HPDE6-E6E7 (cell line): Measurements from ENCODE around the gene LBH.
A peak's percentile ranks its signal among the peaks of the same experiment; 100 is the strongest.
"Not testable (repeated sequence)": the region's sequence is repeated elsewhere in the genome, so short reads cannot be mapped to it uniquely, and the experiment has no call there.

ENCODE experiments used
- DNase-seq: peaks from one replicate; pipeline ENCODE4 v3.0.0; 2011; ENCODE audit warnings: missing footprints; ENCODE audit errors: extremely low spot score

Gene LBH

DNA sequence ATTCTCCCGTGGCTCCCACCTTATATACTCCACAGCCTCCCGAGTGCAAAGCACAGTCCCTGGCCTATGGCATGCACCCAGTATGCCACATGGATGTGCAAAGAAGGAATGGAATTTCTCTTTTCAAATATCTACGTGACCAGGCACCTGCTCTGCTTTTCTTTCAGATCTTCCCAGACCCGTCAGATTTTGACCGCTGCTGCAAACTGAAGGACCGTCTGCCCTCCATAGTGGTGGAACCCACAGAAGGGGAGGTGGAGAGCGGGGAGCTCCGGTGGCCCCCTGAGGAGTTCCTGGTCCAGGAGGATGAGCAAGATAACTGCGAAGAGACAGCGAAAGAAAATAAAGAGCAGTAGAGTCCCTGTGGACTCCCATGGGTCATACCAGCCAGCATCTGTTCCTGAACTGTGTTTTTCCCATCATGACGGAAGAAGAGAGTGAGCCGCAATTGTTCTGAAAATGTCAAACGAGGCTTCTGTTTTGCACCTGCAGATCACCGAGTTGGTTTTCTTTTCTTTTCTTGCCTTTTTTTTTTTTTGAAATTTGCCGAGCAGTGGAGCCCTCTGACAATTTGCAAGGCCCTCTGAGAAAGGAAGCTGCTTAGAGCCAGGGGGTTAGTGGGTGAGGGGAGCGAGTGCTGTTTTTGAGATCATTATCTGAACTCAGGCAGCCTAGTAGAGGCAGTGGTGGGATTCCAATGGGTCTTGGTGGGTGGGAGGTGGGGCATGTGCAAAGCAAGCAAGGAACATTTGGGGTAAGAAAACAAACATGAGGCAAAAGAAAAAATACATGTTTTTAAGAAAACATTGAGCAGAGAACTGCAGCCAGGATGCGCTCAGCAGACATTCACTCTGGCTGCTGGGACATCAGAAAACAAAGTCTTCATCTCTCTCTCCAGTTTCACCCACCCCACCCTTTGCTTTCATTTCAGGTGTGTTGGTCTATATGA is 26.2 kb downstream of the LBH start:
- no peak for DNase-seq

DNA sequence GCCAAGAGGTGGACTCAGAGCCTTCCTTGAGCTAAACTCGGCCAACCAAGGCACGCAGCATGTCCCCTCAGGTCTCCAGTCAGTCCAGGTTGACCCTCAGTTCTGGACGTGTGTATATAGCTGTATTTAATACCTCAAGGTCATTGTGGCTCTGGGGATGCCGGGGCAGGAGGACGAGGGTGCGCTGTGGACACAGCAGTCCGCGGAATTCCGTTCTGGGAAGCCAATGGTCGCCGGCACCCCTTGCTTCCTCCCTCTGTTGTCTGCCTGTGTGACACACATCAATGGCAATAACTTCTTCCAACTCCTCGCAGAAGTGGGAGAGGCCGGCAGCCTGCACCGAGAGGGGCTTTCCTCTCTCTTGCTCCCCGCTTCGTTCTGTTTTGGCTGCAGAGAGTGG is 27.7 kb downstream of the LBH start:
- DNase-seq, result no peak

DNA sequence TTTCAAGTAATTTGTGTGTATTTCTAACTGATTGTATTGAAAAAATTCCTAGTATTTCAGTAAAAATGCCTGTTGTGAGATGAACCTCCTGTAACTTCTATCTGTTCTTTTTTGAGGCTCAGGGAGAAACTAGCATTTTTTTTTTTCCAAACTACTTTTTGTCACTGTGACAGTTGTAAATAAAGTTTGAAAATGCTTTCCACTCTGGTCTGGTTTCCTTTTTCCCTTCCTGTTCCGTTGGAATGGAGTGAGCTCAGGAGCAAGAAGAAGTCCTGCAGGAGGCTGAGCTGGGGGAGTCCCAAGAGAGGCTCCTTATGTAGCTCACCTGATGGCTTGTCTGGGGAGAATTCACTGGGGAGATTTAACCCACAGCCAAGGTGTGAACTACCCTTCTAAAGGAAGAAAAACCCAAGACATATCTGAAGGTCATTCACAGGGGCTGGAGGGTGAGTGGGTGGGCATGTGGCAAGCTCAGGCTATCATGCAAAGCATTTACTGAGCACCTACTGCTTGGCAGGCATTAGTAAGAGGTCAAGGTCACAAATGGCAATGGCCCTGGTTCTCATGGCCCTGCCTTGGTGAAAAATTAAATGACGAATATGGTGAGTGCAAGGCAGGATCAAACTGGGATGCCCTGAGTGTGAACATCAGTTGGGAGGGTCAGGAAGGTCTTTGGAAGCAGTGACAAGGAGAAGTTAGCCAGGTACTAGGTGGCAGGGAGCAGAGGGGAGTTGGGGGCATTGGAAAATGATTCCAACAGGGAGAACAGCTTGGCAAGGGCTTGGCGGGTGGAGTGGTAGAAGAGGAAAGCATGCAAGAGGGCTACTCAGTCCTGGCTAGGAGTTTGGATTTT is 28.7 kb downstream of the LBH start:
- no peak for DNase-seq

DNA sequence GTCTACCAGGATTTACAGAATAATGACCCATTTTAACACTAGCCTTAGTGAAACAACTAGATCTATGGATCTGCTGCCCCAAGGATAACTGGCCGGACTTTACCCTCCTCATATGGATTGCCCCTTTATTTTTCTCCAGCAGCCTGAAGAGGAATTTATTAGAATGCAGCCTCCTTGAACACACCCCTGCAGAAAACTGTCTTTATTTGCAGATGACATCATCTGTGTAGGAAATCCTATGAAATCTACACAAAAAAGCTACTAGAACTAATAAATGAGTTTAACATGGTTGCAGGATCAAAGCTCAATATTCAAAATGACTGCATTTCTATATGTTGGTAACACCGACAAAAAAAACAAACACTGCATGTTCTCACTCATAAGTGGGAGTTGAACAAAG is 29.6 kb downstream of the LBH start:
- DNase-seq, result no peak

DNA sequence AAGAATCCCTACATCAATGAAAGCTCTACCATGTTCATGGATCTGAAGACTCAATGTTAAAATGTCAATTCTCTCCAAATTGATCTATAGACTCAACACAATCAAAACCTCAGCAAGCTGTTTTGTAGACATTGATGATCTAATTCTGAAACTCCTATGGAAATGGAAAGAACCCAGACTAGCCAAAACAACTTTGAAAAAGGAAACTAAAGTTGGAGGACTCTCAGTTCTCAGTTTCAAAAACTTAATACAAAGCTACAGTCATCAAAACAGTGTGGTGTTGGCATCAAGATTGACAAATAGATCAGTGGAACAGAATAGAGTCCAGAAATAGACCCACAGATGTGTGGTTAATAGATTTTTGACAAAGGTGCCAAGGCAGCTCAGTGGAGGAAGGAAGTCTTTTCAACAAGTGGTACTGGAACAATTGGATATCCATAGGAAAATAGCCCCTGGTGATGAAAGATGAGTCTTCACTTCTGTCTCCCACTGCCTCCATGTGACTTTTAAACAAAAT is 30.4 kb downstream of the LBH start:
- DNase-seq, result no peak

DNA sequence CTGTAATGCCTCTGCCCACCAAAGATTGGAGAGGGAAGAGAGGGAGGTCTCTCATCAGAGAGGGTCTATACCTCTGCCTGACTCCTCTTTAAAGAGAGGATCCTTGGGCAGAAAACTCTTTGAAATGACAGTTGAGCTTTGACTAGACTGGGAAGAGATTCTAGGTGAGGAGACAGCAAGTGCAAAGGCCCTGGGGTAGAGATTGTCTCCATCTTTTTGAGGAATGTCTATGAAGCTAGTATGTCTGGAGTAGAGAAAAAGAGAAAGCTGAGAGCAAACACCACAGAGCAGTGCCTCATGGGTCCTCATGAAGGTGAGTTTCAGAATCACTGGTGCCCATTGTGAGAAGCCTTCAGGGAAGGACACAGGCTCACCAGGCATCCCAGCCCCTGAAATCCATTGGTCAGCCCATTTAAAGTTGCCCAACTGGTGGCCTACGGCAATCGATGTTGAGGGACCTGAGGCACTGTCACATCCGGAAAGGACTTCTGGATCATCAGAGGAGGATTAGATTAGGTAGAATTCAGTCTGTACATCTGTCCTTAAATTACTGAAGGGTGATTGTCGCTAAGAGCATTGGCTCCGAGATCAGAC is 31.5 kb downstream of the LBH start:
- no peak for DNase-seq

DNA sequence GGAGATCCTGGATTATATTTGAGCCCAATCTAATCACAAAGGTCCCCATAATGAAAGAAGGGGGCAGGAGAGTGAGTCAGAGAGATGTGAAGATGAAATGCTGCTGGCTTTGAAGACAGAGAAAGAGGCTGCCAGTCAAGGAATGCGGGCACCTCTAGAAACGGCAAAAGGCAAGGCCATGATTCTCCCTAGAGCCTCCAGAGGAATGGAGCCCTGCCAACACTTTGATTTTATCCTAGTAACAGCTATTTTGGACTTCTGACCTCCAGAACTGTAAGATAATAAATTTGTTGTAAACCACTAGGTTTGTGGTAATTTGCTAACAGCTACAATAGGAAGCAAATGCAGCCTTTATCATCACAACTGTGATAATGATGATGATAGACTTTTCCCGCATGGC is 32.9 kb downstream of the LBH start:
- DNase-seq, result no peak

DNA sequence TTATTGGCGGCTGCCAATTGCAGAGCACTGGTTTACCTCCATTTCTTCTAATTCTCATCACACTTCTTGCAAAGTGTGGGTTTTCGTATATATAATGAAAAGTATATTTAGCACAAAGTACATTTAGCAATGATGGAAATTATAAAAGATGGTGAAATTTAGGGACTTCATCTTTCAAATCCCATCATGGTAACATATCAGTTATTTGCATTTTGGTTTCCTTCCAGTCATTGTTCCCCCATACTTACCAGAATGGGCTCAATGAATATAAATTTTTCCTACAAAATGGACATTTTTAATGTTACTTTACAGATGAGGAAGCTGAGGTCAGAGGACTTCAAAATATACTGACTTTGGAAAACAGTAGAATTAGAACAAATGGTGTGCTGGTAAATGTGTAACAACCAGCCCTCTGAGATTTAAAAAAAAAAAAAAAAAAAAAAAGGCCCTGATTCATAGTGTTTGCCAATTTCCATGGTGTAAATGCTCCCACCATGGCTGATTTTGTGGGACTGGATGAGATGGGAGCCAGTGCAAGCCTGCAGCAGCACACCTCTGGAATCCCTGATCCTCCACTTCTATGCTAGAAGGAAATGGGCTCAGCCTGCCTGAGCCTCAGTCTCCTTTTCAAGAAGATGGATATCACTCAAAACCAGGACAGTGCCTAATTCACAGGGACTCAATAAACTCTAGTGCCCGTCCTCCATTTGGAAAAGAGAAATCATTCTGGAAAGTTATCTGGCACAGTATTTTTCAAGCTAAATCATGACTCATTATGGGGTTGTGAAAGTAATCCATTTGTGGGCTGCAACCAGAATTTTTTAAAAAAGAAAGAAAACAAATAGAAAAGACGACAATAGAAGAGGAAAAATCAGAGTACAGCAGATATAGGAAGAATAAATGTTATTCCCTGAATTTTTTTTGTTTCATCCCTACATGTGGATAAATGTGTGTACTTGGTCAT is 34.0 kb downstream of the LBH start:
- DNase-seq, result no peak

DNA sequence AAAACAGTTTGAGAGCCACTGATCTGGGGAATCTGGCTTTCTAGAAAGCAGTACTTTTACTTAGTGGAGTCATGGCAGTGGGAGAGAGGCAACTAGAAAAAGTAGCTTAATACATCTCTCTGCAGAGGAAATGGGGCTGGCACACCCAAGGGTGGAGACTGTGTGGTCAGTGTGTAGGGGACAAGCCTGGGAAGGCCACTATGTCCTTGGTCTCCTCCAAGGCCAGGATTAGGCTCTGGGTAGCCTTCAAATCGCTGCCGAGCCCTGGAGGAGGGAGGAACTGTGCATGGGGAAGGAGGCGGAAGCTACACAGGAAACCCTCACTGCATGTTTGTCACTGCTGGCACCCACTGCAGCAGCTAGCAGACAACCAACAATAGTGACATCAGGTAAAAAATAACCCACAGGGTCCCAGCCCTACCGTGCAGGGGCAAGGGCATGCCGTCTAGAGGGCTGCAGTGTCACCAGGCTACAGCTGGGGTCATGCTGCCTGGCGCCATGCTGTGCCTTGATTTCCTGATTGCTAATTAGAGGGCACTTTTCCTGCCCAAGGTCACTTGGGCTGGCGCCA is 34.8 kb downstream of the LBH start:
- DNase-seq, result no peak

DNA sequence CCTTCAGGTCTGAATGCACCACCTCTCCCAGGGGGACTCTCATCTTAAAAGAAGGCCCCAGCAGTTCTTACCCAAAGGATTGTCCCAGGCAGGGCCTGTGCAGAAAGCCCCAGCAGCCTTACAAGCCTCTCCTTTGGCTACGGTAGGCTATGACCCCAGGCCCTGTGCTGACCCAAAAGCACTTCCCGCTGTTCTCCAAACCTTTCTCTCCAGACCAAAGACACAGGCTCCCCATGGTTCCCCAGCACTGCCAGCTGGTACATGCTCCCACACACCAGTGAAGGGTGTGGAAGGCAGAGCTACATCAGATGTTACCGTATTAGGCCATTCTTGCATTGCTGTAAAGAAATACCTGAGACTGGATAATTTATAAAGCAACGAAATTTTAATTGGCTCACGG is 35.4 kb downstream of the LBH start:
- no peak for DNase-seq

DNA sequence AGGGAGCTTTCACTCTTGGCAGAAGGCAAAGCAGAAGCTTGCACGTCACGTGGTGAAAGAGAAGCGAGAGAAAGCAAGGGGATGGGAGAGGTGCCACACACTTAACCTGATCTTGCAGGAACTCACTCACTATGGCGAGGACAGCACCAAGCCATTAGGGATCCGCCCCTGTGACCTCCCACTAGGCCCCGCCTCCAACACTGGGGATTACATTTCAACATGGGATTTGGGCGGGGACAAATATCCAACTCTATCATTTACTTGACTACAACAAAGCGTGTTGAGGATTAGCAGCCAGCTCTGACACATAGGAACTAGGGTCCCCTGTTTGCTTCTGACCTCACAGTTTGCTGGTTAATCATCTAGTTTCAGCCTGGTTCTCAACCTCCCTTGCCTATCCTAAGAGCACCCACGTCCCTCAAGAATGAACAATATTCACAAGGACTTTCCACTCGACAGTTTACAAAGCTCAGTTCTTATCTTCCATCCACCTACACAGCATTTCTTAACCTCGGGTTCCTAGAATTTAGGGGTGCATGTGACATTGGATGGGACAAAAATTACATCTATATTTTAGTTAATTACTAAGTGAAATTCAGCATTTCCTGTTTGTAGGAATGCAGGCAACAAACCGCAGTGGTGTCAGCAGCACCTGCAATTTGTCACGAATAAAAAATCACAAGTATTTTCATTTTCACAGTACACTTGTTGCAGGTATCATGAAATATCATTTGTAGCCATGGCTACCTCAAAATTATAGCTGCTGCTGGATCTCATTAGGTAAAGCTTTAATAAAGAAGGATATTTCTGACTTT is 36.0 kb downstream of the LBH start:
- DNase-seq, result no peak

DNA sequence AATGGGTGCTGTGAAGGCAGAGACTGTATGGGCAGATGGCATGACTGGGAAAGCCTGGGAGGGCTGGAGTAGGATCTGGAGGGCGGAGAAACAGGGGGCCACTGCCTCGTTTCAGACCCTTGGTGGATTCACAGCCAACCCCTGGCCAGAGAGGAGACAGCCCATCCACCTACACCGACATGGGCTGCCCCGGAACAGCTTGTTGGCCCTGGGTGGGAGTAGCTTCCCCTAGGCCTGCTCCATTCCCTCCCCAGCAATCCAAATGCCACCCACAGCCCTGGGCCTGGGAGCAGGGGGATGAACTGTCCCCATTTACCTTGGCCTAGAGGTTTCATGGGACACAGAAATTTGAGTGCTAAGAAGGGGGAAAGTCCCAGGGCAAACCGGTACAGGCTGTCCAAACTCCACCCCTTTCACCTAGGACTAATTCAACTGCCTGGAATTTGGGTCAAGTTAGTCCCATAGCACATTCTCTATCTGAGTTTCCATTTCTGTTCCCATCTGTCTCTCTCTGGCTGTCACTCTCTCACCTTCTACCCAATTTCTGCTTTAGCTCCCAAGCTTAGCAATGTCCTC is 37.0 kb downstream of the LBH start:
- DNase-seq, result no peak

DNA sequence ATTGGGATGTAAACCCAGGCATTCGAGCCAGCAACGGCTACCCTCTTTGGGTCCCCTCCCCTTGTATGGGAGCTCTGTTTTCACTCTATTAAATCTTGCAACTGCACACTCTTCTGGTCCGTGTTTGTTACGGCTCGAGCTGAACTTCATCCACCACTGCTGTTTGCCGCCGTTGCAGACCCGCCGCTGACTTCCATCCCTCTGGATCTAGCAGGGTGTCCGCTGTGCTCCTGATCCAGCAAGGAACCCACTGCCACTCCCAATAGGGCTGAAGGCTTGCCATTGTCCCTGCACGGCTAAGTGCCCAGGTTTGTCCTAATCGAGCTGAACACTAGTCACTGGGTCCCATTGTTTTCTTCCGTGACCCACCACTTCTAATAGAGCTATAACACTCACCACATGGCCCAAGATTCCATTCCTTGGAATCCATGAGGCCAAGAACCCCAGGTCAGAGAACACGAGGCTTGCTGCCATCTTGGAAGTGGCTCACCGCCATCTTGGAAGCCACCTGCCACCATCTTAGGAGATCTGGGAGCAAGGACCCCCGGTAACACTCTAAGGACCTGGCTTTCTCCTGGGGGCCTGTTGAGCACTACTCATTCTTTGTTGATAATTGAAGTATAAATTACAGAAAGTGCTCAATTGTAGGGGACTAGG is 37.9 kb downstream of the LBH start:
- not testable (repeated sequence) for DNase-seq

DNA sequence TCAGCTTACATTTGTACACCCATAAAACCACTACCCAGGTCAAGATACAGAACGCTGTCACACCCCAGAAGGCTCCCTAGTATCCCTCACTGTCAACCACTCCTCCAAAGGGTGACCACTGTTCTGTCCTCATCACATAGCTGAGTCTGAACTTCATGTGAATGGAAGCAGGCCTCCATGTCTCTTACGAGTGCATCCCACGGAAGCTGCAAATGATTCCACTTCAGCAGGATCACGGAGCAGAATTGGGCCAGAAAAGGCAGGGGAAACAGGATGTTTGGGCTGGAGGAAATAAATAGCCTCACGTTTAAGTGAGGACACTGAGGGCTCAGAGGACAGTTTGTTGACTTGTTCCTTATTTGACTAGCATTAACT is 38.4 kb downstream of the LBH start:
- no peak for DNase-seq

DNA sequence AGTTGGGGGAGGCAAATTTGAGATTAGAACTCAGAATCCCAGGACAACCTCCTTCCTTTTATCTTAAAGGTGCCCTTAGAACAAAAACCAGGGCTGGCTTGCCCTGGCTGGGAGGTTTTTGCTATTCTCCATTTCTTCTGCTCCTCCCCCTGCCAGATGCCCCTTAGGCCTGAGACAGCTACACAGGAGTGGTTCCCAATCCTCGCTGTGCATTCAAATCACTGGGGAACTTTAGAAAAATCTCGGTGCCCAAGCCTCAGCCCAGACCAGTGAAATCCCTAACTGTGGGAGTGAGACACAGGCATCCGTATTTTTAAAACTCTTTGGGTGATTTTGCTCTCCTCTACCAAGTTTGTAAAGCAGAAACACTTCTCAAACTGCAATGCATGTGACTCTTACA is 38.8 kb downstream of the LBH start:
- DNase-seq, result no peak

DNA sequence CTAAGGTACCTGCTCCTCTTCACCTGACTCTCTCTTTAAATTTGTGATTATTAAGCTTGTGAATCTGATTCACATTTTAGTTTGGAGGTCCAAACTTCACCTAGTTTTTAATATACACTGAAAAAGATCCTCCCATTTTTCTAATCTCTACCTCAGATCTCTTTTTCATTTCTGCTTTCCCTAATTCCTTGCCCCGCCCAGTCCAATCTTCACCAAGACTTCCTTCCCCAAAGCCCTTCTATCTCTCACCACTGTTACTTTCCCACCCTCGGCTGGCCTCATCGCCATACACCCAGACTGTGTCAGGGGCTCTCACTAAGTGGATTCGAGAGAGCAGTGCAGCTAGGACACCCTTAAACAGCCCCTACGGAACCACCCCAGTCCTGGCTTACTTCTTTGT is 40.0 kb downstream of the LBH start:
- no peak for DNase-seq

DNA sequence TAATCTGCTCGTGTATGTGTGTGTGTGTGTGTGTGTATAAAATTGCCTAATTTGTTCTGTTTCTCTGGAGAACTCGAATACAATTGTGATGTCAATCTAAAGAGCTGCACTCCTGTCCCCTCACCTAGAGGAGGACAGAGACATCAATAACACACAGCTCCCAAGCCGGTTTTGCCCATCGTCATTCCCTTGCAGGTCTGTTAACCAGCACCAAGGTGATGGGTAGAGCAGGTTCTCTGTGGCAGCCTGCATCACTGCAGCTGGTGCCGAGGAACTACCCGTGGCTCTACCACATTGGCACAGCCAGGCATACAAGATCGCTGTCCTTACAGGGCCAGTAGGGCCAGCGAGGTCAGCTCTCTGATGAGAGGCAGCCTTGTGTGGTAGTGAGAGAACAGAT is 41.0 kb downstream of the LBH start:
- DNase-seq, result no peak

DNA sequence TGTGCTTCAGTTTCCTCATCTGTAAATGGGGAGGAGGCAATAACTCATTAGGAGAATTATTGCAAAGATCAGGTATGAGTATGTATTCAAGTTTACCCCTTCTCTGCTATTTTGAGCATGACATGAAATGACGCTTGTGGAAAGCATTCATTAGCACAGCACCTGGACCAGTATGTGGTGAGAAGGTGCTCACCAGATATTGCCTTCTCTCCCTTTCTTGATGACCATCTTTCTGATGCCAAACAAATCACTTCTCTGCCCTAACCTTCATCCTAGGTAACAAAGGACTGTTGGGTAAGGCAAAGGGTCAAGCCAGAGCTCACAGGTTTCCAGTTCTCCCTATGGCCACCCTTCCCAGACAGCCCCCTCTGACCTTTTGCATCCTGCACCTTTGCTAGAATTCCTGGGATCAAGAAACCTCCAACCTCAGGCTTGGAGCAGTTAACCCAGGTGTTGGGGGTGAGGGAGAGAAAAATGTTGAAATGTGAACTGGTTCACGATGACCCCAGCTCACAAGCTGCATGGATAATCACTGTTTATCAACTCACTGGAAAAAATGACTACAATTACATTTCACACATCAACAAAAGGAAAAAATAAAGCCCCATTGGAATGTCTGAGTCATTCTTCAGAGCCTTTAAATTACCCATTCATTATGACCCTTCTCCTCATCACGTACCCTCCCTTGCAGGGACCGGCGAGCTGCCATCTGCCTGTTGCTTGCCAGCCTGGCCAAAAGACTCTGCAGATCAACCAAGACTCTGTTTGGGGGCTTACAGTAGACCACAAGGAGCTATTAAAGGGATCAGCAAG is 41.6 kb downstream of the LBH start:
- DNase-seq, result peak; percentile 28
